ENCODE measurements around the gene SLC6A3.
"Not testable (repeated sequence)": the region's sequence is repeated elsewhere in the genome, so short reads cannot be mapped to it uniquely, and the experiment has no call there.

The SLC6A3 gene

DNA sequence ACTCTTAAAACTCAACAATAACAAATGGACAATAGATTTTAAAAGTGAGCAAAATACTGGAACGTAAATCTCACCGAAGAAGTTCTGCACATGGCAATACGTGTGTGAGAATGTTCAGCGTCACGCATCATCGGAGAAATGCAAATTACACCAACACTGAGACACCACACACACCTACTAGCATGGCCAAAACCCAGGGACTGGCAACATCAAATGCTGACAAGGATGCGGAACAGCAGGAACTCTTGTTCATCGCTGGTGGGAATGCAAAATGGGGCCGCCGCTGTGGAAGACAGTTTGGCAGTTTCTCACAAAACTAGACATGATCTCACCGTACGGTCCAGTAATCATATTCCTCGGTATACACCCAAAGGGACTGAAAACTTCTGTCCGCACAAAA is 78.7 kb downstream of the SLC6A3 start:
- no peak for DNase-seq

DNA sequence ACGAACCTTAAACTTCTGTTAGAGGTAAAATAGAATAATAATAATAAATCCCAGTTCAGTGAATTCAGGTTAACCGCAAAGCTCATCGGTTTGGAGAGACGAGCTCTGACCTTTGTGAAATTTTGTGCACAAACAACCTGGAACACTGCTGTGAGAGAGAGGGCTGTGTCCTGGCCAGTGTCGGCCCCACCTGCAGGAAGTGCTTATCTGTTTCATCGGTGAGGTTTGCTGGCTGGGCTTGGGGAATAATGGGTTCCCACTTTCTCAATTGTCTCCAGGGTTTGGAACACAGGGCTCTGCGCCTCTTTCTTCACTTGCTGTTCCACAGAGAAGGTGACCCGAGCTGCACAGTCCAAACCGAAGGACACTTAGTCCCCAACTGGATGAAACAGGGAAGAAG is 81.0 kb downstream of the SLC6A3 start:
- DNase-seq, result no peak

DNA sequence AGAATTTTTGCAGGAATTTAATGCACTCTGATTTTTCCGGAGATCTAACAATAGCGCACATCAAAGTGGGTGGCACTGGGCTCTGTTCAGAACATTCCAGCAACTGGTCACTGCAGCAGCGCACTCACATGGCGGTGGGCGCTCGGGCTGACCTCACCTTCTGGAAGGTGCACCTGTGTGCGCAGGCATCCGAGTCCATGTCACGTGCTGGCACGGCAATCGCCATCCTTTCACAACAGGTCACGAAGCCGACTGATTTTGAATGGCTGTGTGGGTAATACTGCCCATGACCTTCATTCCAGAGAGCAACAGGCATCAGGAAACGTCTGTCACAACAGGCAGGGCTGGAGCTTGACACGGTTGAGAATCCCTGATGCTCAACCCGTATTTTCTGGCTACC is 81.7 kb downstream of the SLC6A3 start:
- no peak for DNase-seq

DNA sequence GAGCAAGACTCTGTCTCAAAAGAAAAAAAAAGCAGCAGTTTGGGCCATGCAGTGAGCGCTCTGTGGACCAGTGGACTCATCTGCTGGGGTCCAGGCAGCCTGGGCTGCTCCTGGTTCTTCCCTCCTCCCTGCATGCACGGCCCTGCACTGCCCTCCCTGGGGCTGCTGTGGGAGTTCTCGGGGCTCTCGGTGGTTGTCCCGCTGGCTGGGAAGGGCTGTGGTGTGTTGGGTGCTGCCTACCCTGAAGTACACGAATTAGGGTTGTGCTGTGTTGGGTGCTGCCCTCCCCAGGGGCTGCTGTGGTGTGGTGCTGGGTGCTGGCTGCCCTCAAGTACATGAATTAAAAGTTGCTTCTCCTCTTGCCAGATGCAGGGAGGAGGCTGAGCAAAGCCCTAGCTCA is 82.1 kb downstream of the SLC6A3 start:
- DNase-seq, result no peak

DNA sequence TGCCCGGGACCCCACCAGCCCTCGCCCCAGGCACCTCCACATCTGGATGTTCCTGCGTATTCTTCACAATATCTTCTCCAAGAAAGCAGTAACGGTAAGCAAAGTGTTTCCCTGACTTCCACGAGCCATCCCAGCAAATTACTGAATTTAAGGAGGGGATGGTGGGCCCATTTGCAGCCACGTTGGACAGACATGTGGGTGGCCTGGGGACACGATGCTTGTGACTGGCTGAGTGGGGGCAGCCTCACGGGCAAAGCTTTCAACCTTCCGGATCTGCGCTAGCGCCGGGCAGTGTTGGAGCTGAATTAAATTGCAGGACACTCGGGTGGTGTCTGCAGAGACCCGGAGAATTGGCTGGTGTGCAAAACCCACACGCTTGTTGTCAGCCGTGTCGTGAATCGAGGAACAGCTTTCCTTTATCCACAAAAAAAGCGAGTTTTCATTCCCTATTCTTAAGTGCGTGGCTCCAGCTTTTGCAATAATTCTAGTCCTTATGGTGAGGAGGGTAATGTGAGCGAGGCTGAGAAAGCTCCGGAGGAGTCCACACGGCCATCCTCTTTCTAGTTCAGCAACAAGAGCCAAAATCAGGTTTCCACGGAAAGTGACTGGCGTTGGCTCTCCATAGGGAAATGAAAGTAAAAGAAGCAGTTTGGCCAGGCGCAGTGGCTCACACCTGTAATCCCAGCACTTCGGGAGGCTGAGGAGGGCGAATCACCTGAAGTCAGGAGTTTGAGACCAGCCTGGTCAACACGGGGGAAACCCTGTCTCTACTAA is 82.8 kb downstream of the SLC6A3 start:
- DNase-seq, result no peak

DNA sequence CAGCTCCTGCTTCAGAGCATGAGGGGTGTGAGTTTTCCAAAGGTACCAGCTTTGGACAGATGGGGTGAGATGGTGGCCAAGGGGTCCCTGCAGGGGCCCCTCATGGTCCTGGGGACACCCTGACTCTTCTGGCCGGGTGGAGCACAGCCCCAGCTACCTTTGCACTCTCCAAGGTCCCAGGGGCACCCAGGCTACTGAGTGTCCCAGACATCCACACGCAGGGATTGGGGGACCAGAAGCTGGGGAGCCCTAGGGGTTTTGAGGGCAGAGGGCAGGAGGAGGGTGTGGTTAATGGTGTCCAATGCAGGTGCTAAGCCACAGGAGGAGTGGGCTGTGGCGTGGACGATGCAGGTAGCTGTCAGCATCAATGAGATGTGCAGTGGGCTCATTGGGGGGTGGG is 84.4 kb downstream of the SLC6A3 start:
- no peak for DNase-seq

DNA sequence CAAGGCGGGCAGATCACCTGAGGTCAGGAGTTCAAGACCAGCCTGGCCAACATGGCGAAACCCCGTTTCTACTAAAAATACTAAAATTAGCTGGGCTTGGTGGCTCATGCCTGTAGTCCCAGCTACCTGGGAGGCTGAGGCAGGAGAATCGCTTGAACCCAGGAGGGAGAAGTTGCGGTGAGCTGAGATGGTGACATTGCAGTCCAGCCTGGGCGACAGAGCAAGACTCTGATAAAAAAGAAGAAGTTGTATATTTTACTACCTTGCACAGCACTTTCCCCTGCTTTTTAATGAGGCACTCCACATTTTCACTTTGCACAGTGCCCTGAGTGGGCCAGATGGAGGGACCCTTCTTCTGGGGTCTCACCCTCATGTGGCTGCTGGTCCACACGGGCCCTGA is 84.9 kb downstream of the SLC6A3 start:
- DNase-seq, result not testable (repeated sequence)

DNA sequence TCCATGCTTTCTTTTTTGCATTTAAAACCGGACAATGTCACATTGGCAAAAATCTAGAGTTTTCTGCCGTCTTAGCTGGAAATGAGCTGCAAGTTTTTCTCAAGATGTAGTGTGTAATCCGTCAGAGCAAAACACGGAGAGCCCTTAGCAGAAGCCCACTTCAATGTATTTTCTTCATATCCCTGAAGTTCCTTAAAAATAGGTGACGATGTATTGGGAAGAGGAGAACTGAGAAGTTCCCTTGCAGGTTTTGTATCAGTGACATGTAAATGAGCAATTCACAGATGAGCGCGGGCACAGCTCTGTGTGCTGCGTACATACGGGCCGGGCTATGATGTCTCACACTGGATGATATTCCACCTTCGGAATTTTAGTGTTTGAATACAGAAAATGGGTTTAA is 85.5 kb downstream of the SLC6A3 start:
- no peak for DNase-seq

DNA sequence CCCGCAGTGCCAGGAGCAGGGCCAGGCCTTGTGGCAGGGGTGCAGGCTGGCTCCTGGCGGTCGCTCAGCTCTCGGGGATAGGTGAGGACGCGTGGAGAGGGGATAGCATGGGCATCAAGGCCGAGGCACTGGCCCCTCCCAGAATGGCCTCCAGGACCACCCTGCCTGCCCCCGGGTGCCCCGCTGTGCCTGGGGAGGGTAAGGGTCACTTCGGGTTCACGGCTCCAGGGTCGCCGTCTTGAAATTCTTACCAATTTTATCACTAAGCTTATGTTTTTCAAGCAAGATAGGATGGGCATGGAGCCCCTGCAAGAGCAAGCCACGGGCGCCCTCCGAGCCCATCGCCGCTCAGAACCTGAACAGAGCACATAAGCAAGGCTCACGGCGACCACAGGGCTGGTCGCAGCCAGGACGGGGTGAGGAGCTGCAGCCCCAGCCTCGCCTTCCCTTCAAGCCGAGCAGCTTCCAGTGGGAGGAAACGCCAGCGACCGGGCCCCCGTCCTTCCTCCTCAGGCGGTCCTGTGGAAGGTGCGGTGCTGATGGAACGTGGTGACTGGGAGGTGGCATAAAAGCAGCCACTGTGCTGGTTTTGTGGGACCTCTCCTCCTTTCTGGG is 86.1 kb downstream of the SLC6A3 start:
- no peak for DNase-seq

DNA sequence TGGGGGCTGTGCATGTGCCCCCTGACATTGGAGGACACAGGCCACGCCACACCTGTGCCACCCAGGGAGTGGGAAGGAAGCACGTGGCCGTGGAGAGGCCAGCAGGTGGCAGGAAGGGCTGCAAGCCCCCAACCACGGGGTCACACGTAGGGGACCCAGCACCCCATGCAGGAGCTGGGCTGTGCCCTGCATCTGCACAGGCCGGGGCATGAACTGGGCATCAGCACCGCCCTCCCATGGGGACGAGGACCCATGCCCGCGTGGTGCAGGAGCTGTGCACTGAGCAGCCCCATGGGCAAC is 86.6 kb downstream of the SLC6A3 start:
- no peak for DNase-seq

DNA sequence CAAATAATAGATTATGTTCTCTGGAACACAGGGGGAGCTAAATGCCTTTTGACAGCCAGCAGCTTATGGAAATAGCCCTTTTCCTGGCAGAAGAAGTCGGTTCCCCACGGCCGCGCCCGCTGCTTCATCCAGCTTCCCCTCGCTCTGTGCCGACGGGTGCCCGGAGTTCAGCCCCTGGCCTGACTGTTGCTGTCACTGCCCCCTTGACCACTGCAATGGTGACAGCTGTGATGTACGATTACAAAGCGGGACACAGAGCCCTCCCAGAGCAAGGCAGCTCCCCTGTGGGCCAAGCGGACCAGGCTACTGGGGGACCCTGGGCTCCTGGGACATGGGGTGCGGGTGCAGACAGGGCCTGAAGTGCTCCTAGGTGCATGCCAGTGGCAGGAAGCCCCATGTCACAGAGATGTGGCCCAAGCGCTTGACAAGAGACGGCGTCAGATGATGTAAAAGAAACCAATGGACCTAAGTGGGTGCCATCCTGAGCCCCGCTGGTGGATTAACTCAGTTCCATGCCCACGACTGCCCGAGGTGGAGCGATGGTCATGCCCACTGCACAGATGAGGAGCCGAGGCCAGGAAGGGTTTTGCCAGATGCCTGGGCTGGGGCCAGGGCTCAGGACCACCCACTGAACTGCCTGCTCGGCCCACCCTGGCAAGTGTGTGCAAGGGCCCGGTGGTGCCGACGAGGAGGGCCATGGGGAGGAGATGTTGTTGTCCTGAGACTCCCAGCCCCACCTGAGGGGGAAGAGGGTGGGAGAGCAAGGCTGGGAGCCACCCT is 87.1 kb downstream of the SLC6A3 start:
- DNase-seq, result no peak

DNA sequence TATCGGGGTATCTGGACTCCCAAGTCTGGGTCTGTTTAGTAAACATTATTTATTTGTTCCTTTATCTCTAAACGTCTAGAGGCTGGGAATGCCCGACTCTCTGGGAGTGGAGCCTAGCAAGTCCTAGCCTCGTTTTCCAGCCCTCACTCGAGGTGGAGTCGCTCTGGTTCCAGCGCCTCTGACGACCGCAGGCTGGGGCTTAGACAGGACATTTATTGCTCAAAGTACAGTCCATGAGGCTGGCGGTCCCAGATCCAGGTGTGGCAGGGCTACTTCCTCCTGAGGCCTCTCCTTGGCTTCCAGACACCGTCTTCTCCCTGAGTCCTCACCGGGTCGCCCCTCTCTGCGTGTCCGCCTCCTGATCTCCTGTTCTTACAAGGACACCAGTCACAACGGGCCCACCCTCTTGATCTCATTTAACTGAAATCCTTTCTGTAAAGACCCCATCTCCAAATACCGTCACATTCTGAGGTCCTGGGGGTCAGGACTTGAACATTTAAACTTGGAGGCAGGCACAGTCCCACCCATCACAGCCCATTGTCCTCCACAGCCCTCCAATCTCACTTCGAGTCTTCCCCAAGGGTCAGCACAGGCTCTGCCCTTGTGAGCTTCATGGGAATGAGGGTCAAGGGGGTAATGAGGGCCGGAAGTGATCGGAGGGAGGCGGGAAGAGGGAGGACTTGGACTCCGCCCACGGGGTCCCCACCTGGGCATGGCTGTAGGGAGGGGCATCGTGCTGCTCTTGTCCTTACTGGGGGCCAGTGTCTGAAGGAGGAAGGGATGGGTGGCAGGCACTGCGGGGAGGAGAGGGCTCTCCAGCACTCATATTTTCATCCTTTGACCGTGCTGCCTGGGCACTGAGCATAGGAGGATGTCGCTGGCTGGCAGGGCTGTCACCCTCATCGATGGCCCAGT is 88.1 kb downstream of the SLC6A3 start:
- DNase-seq, result no peak

DNA sequence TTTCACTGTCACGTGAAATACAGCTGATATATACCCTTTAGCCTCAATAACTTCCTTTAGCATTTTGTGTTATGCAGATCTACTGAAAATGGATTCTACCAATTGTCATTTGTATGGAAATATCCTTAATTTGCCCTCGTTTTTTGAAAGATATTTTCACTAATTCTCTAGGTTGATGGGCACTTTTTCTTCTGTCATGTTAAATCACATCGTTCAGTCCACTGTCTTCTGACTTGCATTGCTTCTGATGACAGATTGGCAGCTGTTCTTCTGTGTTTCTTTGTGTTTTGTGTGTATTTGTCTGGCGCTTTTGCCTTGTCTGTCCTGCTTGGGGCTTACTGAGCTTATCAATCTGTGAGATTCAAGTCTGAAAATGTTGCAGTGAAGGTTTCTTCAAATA is 90.7 kb downstream of the SLC6A3 start:
- no peak for DNase-seq

DNA sequence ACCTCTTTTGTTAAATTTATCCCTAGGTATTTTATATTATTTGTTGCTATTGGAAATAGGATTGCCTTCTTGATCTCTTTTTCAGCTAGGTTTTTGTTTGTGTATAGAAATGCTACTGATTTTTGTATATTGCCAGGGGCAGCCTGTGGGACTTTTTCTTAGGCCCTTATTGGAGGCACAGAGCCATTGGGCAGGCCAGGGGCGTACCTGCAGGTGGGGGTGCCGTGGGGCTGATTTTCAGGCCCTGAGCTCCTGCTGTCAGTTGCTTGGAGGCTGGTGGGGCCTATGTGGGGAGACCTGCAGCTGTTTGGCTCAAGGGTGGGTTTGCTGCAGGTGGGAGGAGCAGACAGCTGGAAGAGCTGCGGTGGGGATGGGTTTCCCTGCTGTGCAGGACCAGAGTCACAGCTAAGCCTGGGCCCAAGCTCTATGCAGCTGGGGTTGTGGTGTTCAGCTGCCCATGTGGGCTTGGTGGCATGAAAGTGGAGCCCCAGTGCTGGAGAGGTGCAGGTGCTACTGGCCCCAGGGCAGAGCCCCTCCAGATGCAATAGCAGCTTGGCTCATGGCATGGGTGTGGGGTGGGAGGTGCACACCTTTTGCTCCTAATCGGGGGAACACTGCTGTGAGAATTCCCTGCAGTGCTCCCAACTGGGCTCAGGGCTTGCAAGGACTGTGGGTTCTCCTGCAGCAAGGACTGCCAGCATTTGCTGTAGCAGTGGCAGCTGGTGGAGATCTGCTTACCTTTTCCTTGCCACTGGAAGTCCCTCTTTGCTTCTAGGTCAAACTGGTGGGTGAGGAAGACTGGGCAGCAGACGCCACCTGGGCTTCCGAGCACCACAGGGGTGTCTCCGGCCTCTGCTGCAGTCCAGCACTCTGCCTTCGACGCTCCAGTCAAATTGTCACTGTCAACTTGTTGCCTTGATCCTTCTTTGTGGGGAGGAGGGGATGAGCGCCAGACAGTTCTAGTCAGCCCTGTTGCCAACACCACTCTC is 92.7 kb downstream of the SLC6A3 start:
- DNase-seq, result no peak

DNA sequence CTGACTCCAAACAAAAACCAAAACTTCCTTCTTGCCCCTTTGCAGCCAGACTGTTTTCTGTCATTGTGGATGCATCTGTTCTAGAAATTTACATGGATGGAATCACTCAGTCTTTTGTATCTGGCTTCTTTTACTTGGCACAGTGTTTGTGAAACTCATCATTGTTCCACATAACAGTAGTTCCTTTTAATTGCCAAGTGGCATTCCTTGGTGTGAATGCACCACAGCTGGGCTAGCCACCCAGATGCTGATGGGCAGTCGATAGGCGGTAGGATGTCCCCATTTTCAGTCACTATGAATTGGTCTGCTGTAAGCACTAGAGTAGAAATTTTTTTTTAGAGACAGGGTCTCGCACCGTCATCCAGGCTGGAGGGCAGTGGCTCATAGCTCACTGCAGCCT is 94.1 kb downstream of the SLC6A3 start:
- no peak for DNase-seq

DNA sequence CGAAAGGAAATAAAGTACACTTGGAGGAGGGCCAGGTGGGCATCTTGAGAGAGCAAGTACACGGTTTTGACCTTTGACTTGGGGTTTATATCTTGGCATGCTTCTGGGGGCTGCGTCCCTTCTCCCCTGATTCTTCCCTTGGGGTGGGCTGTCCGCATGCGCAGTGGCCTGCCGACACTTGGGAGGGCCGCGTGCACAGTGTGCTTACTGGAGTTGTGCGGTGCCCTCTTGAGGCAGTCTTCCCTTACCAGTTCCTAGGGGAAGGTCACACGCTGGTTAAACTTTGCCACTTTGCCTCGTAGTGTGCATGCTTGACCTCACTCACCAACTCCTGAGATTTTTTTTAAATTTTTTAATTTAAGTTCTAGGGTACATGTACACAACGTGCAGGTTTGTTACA is 96.0 kb downstream of the SLC6A3 start:
- DNase-seq, result no peak

DNA sequence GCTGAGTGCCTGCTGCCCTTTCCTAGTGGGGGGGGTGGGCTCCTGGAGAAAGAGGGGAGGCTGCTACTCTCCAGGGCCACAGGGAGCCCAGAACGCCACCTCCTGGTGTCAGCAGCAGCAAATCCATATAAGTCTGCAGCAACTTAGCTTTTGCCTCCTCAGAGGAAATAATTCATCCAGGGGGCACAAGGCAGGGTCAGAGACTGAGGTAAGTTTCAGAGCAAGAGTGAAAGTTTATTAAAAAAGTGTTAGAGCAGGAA is 96.3 kb downstream of the SLC6A3 start:
- DNase-seq, result no peak

DNA sequence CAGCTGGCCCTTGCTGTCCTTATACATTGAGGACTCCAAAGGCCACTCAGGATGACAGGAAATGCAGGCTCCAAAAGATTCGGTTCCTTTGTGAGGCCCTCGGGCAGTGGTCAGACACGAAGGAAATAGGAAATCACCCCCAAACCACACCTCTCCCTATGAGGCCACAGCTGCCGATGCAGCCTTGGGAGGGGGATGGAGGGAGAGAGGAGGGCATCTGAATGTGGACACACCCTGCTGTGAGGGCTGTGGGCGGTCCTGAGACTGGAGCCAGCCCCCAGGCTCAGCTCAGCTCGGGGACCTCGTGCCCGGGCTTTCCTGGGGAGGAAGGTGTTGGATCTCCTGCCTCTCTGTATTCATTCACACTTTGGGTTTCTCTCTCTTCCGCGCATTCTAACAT is 97.7 kb downstream of the SLC6A3 start:
- no peak for DNase-seq

DNA sequence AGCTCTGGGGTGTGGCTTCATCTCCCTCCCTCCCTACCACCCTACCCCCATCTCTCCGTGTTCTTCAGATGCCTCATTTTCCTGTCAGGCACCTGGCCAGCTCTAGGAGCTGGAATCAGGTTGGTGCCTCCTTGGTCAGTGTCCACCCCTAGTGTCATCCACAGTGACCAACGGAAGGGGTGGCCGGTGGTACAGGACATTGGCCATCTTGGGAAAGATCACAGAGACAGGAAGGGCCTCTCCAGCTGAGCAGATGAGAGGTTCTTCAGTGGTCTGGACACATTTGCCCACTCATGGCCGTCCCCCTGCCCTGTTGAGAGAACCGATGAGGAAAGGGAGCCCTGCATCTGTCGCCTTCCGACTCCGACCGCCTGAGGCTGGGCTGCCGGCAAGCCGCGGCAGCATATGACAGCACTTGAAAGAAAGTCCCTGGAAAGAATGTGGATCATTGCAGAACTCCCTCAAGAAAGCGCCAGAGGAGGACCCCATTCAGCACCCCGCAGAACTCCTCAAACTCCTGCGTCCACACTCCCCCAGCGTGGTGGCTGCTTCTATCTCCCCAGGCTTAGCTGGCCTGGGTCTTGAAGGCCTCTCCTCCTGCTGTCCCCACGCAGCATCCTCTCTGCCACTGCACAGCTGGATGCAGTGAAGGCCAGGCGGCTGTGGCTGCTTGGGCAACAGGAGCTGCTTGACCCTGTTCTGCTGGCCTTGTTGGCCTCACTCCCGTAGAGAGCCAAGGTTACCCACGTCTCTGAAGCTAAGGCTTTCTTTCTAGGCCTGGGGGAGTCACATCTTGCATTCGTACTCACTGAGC is 98.4 kb downstream of the SLC6A3 start:
- no peak for DNase-seq

DNA sequence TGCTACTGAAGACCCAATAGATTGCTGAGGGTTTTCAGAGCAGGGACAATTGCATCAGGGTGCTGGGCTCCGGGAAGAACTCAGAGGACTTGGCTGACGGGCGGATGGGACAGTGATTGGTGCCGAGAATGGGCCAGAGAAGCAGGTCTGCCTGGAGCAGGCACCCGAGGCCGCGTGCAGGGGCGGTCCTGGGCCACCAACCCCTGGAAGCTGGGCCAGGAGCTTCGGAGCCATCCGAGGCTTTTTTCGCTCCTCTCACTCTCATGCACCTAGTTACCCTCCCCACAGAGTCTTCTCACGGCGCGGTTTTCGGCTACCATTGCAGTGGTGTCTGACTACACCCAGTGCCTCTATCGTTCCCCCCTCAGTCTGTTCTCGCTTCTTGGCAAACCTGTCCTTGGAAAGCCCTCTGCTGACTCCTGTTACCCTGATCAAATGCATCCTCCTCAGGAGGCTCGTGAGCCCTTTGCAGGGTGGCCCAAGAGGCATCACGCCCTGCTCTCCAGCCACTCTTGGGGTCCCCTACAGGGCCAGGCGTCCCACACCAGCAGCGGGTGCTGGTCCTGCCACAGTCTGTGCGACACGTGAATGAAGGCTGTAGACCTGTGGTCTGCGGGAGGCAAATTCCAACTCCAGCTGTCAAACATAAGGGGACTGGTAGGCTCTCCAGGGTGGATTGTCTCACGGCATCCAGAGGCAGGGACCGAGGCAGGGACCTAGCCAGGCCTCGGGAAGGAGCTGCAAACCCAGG is 99.2 kb downstream of the SLC6A3 start:
- DNase-seq, result no peak
